ENCODE data around the gene ABCC9. TPM values are rescaled to one million over a fixed set of nuclear protein-coding genes. Genes with fewer than 3 reads are reported as not detected.
"Not testable (repeated sequence)": the region's sequence is repeated elsewhere in the genome, so short reads cannot be mapped to it uniquely, and the experiment has no call there.

Gene ABCC9
- total RNA-seq, 2 experiments from 2014 or later: not detected

DNA sequence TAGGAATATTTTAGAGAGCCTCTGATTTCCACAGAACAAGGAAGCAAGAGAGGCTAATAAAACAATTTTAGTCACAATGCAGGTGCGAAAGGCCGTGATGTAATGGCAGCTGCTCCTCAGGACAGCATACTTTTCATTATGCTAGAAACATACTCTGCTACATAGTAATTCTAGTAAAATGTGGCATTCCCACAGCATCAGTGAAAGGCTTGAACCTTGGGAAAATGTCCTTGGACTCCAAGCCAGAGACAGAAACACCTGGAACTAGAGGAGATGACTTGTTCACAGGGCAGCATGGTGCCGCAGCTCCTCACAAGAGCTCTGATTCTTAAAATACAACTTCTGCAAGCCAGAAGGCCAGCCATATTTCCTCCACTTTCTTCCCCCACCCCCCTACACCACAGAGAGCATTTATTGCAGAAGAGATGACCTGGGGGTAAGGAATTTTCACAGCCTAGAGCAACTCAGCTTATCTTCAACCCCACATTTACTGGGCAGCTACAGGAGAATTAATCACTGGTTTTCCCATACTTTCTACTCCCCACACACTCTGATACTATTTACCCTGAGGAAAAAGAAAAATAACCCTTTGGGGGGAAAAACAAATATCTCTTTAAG is 15.8 kb downstream of the ABCC9 start:
- H3K36me3 Mint-ChIP-seq (ENCODE audit: low read depth): no peaks in the 10 kb centered on the region
- no peak overlapping the region for H3K4me3 Mint-ChIP-seq
- ChIA-PET CTCF (no interaction called here), POLR2A (no interaction called here)
- ATAC-seq (no peak), DNase-seq (no peak)
- peaks cover 2% of the 10 kb centered on the region for H3K27me3 Mint-ChIP-seq (ENCODE audit: low read depth)
- H3K27ac Mint-ChIP-seq: no peak overlapping the region
- H3K9me3 Mint-ChIP-seq (ENCODE audit: insufficient read depth): no peaks in the 10 kb centered on the region
- H3K4me1 Mint-ChIP-seq (ENCODE audit: low read depth): no peaks in the 10 kb centered on the region

DNA sequence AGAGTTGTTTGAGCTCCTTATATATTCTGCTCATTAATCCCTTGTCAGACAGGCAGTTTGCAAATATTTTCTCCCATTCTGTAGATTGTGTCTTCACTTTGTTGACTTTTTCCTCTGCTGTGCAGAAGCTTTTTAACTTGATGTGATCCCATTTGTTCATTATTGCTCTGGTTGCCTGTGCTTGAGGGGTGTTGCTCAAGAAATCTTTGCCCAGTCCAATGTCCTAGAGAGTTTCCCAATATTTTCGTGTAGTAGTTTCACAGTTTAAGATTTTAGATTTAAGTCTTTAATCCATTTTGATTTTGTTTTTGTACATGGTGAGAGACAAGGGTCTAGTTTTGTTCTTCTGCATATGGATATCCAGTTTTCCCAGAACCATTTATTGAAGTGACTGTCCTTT is 19.8 kb downstream of the ABCC9 start:
- Mint-ChIP-seq H3K36me3 (ENCODE audit: low read depth) (no peaks in the 10 kb centered on the region), H3K27ac (no peak overlapping the region), H3K9me3 (ENCODE audit: insufficient read depth) (no peaks in the 10 kb centered on the region), H3K27me3 (ENCODE audit: low read depth) (peaks cover 2% of the 10 kb centered on the region), H3K4me3 (no peak overlapping the region), H3K4me1 (ENCODE audit: low read depth) (no peaks in the 10 kb centered on the region)
- CTCF ChIA-PET: no interaction called here
- POLR2A ChIA-PET: no interaction called here
- no peak for DNase-seq
- no peak for ATAC-seq

DNA sequence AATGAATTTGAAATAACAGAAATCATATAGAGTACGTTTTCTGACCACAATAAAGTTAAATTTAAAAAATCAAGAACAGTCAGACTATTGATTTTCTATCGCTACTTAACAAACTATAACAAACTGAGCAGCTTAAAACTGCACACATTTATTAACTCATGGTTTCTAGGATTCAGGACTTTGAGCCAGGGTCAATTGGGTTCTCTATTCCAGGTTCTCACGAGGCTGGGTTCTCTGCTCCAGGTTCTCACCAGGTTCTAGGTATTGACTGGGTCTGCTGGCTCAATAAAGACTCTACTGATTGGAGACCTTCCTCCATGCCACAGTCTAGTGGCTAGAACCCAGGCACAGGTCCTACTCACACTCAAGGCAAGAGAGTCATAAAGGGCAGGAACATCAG is 22.8 kb downstream of the ABCC9 start:
- DNase-seq (no peak), ATAC-seq (no peak)
- no peaks in the 10 kb centered on the region for H3K9me3 Mint-ChIP-seq (ENCODE audit: insufficient read depth)
- H3K4me1 Mint-ChIP-seq (ENCODE audit: low read depth): no peaks in the 10 kb centered on the region
- CTCF ChIA-PET: no interaction called here
- H3K4me3 Mint-ChIP-seq: no peak overlapping the region
- H3K27ac Mint-ChIP-seq: no peak overlapping the region
- H3K36me3 Mint-ChIP-seq (ENCODE audit: low read depth): no peaks in the 10 kb centered on the region
- peaks cover 2% of the 10 kb centered on the region for H3K27me3 Mint-ChIP-seq (ENCODE audit: low read depth)
- POLR2A ChIA-PET: no interaction called here

DNA sequence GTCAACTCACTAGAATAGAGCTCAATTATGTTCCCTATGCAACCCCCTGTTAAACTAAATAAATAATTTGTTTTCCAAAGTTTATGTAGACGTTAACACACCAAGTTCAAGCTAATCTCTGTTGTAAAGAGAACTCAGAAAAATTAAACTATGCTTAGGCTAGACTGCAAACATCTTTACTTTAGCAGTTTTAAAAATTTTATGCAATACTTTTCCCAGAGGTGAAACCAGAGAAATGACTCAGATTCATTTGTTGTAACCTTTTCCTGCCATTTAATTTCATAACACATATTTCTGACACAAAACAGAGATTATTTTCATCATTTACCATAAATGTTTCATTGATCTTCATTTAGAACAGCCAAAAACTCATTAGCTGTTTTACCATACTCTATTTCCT is 27.4 kb downstream of the ABCC9 start:
- H3K36me3 Mint-ChIP-seq (ENCODE audit: low read depth): no peaks in the 10 kb centered on the region
- ATAC-seq (no peak), DNase-seq (no peak)
- H3K9me3 Mint-ChIP-seq (ENCODE audit: insufficient read depth): no peaks in the 10 kb centered on the region
- POLR2A ChIA-PET: no interaction called here
- CTCF ChIA-PET: no interaction called here
- no peaks in the 10 kb centered on the region for H3K27me3 Mint-ChIP-seq (ENCODE audit: low read depth)
- no peak overlapping the region for H3K27ac Mint-ChIP-seq
- no peak overlapping the region for H3K4me3 Mint-ChIP-seq
- H3K4me1 Mint-ChIP-seq (ENCODE audit: low read depth): no peaks in the 10 kb centered on the region

DNA sequence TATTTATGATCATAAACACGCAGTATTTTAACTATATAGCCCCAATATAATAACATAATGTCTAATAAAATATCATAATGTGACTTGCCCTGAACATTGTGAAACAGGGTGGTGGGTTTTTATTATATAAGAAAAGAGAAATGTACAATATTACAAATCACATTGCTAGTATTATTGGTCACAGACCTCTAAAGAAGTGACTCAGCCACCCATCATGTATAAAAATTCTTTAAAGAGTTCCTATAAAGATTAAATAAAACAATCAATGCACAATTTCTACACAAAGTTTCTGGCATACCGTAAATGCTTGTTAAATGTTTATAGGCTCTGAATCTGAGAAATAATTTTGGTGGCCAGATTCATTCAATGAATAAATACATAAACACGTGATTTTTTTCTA is 28.9 kb downstream of the ABCC9 start:
- H3K9me3 Mint-ChIP-seq (ENCODE audit: insufficient read depth): no peaks in the 10 kb centered on the region
- DNase-seq (no peak), ATAC-seq (no peak)
- ChIA-PET POLR2A (no interaction called here), CTCF (no interaction called here)
- H3K4me1 Mint-ChIP-seq (ENCODE audit: low read depth): no peaks in the 10 kb centered on the region
- H3K27ac Mint-ChIP-seq: no peak overlapping the region
- no peak overlapping the region for H3K4me3 Mint-ChIP-seq
- H3K27me3 Mint-ChIP-seq (ENCODE audit: low read depth): no peaks in the 10 kb centered on the region
- H3K36me3 Mint-ChIP-seq (ENCODE audit: low read depth): no peaks in the 10 kb centered on the region

DNA sequence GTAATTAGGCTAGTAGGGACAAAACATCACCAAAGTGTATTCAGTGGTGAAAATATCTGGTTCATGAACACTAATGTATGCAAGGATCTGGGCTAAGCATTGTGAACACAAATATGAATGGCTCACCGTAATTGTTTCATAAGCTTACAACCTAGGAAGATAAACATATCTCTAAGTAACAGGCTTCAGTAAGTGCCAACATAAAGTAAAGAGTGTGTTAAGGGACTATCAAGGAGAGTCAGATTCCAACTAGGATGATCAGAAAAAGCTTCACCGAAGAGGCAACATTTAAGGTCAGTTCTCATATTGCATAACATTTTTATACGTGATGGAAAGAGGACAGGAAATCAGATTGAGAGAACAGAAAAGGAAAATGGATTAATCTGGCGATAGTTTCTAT is 29.4 kb downstream of the ABCC9 start:
- DNase-seq (no peak), ATAC-seq (no peak)
- no peaks in the 10 kb centered on the region for H3K36me3 Mint-ChIP-seq (ENCODE audit: low read depth)
- CTCF ChIA-PET: no interaction called here
- H3K27ac Mint-ChIP-seq: no peak overlapping the region
- H3K4me3 Mint-ChIP-seq: no peak overlapping the region
- POLR2A ChIA-PET: no interaction called here
- H3K27me3 Mint-ChIP-seq (ENCODE audit: low read depth): no peaks in the 10 kb centered on the region
- no peaks in the 10 kb centered on the region for H3K4me1 Mint-ChIP-seq (ENCODE audit: low read depth)
- H3K9me3 Mint-ChIP-seq (ENCODE audit: insufficient read depth): no peaks in the 10 kb centered on the region

DNA sequence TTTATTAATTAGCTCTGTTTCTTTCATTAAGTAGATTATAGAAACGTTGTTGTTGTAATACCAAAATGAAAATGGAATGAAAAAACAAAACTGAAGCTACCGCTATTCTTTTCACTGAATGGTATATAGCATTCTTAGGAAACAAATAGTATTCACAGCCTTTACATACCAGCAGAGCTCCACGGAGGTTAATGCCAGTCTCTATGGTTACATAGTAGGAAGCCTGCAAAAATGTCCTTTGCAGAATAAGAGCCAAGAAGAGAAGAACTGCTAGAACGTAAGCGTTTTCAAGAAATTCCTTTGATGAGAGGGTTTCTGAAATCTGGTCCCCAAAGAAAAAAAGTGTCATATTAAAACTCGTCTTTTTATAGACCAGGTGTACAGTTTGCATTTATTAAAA is 30.6 kb downstream of the ABCC9 start:
- no peak for ATAC-seq
- Mint-ChIP-seq H3K27me3 (ENCODE audit: low read depth) (no peaks in the 10 kb centered on the region), H3K9me3 (ENCODE audit: insufficient read depth) (no peaks in the 10 kb centered on the region), H3K36me3 (ENCODE audit: low read depth) (no peaks in the 10 kb centered on the region), H3K4me3 (no peak overlapping the region), H3K27ac (no peak overlapping the region), H3K4me1 (ENCODE audit: low read depth) (no peaks in the 10 kb centered on the region)
- ChIA-PET POLR2A (interaction anchor here (0.6 kb wide), 1 partner anchor 55 kb away, joined by 5 read pairs; no protein-coding TSS in a partner anchor), CTCF (no interaction called here)
- no peak for DNase-seq

DNA sequence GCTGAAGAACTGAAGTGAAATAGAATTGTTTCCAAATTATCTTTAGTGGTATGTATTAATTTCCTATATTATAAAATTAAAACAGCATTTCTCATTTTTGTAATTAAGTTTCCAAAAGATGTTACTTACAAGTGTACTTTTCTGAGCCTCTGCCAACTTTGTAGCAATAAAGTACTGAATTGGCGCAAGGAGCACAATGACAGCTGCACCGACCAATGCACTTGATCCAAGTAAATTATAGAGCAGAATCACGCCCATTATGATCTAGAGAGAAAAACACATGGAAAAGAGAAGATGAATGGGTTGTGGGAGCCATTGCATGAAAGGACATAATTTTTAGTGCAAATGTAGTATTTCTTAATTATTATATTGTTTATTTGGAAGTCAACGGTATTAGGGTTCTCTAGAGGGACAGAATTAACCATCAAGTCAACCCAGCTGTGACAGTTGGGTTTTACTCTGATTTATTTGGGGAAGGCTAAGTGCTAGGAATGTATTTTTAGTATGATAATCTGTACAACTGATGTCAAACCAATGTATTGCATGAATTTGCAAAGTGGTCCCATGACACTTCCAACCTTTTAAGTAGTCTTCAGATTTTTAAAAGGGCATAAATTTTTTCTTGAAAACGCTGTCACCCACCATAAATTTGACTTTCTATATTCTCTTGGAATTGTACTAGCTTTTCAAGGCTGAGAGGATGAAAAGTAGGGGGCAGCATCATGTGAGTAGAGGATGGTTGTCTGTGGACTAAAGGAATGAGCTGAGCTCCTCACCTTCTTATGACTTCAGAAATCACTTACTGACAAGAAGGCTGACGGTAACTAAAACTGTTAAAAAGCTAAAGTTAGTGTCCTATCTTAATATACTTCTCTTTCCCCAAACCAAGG is 33.0 kb downstream of the ABCC9 start:
- no peak for ATAC-seq
- ChIA-PET POLR2A (no interaction called here), CTCF (no interaction called here)
- no peak for DNase-seq
- H3K4me1 Mint-ChIP-seq (ENCODE audit: low read depth): no peaks in the 10 kb centered on the region
- no peak overlapping the region for H3K4me3 Mint-ChIP-seq
- H3K27me3 Mint-ChIP-seq (ENCODE audit: low read depth): no peaks in the 10 kb centered on the region
- H3K27ac Mint-ChIP-seq: no peak overlapping the region
- H3K9me3 Mint-ChIP-seq (ENCODE audit: insufficient read depth): no peaks in the 10 kb centered on the region
- H3K36me3 Mint-ChIP-seq (ENCODE audit: low read depth): no peaks in the 10 kb centered on the region

DNA sequence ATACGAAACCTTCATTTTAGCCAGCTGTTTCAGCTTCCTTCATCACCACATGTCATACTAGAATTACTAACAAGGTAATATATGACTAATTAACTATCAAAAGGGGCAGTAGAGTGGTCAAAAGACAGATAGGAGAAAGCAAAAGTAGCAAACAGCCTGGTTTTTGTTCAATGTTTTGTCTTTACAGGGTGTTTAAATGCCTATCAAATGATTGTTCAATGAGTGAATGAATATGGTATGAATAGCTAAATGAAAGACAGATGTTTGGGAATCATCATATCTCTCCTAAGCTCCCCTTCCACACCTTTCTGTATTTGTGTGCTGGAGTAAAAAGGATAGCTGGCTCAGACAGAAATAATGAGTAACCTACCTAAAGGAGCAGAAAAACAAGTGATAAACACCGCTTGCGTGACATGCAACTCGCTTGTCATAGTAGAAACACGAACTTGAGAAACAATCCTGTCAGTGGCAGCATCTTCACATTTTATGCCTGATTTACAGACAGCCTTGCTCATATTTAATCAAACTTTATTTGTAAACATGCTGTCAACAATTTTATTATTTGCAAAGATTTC is 34.2 kb downstream of the ABCC9 start:
- no peak for ATAC-seq
- H3K9me3 Mint-ChIP-seq (ENCODE audit: insufficient read depth): no peaks in the 10 kb centered on the region
- no peak overlapping the region for H3K4me3 Mint-ChIP-seq
- ChIA-PET CTCF (no interaction called here), POLR2A (no interaction called here)
- H3K36me3 Mint-ChIP-seq (ENCODE audit: low read depth): no peaks in the 10 kb centered on the region
- H3K27me3 Mint-ChIP-seq (ENCODE audit: low read depth): no peaks in the 10 kb centered on the region
- no peak overlapping the region for H3K27ac Mint-ChIP-seq
- H3K4me1 Mint-ChIP-seq (ENCODE audit: low read depth): no peaks in the 10 kb centered on the region
- DNase-seq: no peak

DNA sequence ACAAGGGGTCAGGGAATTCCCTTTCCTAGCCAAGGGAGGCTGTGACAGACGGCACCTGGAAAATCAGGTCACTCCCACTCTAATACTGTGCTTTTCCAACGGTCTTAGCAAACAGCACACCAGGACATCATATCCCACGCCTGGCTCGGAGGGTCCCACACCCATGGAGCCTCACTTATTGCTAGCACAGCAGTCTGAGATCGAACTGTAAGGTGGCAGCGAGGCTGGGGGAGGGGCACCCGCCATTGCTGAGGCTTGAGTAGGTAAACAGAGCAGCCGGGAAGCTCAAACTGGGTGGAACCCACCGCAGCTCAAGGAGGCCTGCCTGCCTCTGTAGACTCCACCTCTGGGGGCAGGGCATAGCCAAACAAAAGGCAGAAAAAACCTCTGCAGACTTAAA is 41.7 kb downstream of the ABCC9 start:
- POLR2A ChIA-PET; CTCF ChIA-PET; DNase-seq; H3K27ac Mint-ChIP-seq; H3K4me3 Mint-ChIP-seq; H3K4me1 Mint-ChIP-seq (ENCODE audit: low read depth); H3K9me3 Mint-ChIP-seq (ENCODE audit: insufficient read depth); H3K36me3 Mint-ChIP-seq (ENCODE audit: low read depth); H3K27me3 Mint-ChIP-seq (ENCODE audit: low read depth); ATAC-seq: not testable (repeated sequence)

DNA sequence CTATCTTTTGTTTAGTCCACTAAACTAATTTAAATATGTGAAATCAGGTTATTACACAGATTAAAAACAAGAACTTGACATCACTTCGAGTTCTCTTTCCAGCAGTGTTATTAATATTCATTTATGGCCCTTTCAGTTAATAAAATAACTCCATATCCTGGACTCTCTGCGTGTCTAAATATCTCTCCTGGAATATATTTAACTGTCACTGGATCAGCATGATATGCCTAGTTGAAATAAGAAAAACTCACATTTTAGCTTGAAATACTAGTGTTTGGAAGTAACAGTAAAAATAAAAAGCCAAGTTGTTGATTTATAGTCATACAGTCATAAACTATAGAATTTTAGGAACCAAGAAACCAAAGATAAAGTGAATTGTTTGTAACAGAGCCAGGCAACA is 45.6 kb downstream of the ABCC9 start:
- Mint-ChIP-seq H3K4me3 (no peak overlapping the region), H3K27ac (no peak overlapping the region), H3K9me3 (ENCODE audit: insufficient read depth) (no peaks in the 10 kb centered on the region), H3K4me1 (ENCODE audit: low read depth) (no peaks in the 10 kb centered on the region), H3K27me3 (ENCODE audit: low read depth) (no peaks in the 10 kb centered on the region), H3K36me3 (ENCODE audit: low read depth) (no peaks in the 10 kb centered on the region)
- ChIA-PET POLR2A (no interaction called here), CTCF (no interaction called here)
- no peak for ATAC-seq
- DNase-seq: no peak

DNA sequence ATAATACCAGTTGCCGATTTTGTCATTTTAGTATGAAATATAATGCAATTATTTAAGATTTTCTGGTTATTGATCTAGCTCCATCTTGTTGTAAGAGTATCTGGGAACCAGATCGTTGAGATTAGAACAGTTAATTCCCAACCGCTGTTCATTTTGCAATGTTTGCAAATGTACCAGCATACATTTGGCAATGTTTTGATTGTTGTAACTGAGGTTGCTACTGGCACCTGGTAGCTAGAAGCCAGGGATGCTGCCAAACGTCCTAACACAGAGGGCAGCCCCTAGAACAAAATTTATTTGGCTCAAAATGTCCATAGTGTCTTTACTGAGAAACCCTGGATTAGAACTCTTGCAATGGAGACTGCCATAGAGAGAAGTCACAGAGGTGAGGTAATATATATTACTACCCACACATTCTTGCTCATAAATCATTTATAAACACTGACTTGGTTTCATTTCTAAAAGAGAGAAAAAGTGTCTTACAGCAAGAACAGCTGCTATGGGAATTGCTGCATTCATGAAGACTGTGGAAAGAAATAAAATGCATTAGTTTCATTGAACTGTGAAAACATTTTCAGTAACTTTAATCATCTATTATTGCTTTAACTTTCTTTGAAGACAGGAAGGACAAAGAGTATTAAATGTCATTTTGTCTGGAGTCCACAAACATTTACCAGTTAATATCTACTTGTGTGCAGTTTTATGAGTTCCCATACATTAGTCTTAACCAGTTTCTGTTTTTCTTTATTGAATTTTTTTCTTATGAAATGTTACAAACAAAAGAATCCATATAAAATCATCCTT is 46.2 kb downstream of the ABCC9 start:
- H3K4me1 Mint-ChIP-seq (ENCODE audit: low read depth): no peaks in the 10 kb centered on the region
- no peak overlapping the region for H3K27ac Mint-ChIP-seq
- no peak for DNase-seq
- no peak for ATAC-seq
- POLR2A ChIA-PET: no interaction called here
- no peaks in the 10 kb centered on the region for H3K36me3 Mint-ChIP-seq (ENCODE audit: low read depth)
- H3K9me3 Mint-ChIP-seq (ENCODE audit: insufficient read depth): no peaks in the 10 kb centered on the region
- H3K4me3 Mint-ChIP-seq: no peak overlapping the region
- H3K27me3 Mint-ChIP-seq (ENCODE audit: low read depth): no peaks in the 10 kb centered on the region
- CTCF ChIA-PET: no interaction called here

Measured in activated CD8-positive, alpha-beta T cell treated with anti-CD3 and anti-CD28 coated beads, Interleukin-2, amount 10 ng/mL, durations not matched to agents 7 days and 5 days (primary cell).